Fibroblast of skin of left biceps (primary cell): ENCODE data around the gene RNFT2.

Source experiments
- DNase-seq, 2 experiments: peaks; one replicate each; pipeline ENCODE4 v3.0.0-alpha.2; 2013; ENCODE audit warnings: low read depth in 2 of 2

RNFT2 gene

DNA sequence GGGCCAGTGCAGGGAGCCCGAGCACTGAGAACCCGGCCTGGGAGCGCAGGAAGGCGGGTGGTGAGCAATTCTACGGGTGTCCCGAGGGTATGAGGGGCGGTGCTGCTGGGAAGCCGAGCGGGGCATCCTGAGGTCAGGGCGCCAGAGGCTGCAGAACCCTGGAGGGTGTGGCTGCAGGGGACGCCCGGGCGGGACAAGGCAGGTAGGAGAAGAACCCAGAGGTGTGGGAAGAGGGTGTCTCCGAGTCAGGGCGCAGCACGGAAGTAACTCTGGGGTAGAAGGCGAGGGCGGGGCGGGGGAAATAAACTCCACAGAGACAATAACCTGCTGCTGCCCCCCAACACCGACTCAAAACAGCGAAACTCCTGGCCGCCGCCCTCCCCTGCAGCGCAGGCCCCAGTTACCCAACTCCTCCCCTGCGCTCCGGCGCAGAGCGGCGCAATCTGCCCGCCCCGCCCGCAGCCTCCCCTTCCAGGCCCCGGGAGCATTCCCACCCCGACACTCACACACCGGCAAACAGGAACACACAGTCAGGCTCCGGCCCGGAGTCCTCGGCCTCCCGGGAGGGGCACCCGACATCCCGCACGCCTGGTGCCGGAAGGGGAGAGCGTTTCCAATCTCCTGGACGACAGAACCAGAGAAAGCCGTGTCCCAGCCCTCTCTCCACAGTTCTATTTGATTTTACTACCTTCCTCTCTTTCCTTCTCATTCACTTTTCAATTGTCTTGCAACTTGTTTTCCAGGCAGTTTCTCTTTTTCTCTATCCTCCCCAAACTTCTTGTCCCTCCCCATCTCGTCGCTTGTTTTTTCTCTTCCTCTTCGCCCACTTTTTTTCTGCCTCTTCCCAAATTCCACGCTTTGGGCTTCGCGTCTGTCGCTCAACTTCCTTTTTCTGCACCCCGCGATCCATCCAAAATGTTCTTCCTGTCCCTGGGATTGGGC is 140.7 kb downstream of the RNFT2 start:
- no peak for DNase-seq

DNA sequence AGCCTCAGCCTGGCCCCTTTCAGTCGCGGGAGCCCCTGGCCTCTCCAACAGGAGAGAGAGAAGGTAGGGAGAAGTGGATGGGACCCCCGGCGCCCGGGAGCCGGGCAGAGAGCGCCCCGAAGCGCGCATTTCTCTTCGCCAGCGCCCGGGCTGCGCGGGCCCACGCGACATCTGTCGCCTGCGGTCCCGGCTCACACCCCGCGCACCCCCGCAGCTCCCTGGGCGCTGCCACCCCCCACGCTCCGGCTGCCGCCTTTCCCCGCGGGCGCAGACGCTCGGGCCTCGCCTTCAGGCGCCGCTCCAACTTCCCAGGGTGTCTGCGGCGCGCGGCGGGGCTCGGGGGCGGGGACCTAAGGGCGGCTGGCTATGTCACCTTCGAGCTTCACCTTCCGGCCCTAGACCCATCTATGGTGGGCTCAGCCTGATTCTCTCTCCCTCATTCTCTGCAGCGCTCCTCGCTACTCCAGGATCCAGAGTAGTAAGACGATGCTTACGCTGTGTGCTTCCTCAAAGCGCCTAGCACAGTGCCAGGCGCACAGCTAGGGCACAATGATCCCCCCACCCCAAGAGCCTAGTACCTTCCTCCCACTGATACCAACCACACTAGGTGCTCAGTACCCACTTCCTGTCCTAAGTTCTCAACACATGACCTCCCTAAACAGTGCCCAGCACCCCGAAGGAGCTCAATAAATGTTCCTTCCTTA is 141.5 kb downstream of the RNFT2 start:
- DNase-seq: no peak

DNA sequence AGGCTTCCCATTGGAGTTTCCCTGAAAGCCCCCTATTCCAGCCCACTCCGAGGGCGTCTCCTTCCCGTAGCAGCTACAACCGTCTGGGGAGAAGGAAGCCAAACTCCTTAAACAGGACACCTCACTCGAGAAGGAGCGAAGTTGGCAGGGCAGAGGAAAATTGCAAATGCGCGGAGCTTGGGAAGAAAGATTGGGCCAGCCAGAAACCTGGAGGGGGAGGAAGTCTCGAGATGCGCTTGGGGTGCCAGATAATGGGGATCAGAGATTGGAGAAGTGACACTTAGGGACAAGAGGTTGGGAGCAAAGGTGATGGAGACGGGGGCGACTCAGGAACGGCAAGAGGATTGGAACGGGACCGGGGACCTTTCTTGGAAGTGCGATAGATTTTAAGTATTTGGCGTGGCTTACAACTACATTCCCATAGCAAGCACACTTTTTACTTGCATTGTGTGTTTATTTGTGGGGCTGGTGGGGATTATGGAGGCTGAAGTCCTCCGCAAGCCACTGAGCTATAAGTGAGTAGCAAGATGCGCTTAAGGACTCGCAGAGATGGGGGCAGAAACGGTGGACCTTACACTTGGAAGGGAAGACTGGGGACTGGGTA is 142.2 kb downstream of the RNFT2 start:
- DNase-seq: no peak

GRCh38 chr12:116880817-116881324 is 142.8 kb downstream of the RNFT2 start:
- no peak for DNase-seq

- no peak for DNase-seq
Measured at GRCh38 chr12:116881325-116881876, 143.3 kb downstream of the RNFT2 start, which contains the start of gene HRK. Gene HRK, minus strand, starts transcription at chr12:116881441. Its CDS starts 134 bp downstream, at chr12:116881307.

- no peak for DNase-seq
Measured at GRCh38 chr12:116881877-116882507, 143.9 kb downstream of the RNFT2 start.

DNA sequence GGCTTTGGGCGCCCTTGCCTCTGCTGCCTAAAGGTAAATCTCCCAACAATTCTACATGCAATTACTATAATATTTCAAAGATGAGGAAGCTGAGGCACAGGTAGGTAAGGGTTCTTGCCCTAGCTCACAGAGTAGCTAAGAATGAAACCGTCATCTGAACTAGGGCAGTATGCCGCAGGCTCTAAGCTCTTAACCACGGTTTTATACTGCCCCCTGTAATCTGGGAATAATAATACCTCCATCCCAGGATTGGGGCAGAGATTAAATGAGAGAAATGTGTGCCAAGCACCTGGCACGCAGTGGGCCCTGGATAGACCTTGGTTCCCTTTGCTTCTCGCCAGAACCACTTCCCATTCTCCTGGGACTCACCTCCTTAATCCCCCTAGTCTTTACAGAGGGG is 144.6 kb downstream of the RNFT2 start:
- DNase-seq: no peak

DNA sequence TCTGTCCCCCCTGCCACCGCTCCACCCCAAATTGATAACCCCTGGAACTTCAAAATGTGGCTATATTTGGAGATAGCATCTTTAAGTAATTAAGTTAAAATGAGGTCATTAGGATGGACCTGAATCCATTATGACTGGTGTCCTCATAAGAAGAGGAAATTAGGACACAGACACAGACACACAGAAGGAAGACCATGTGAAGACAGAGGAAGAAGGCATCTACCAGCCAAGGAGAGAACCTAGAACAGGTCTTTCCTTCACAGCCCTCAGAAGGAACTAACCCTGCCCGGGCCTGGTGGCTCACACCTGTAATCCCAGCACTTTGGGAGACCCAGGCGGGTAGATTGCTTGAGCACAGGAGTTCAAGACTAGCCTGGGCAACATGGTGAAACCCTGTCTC is 146.8 kb downstream of the RNFT2 start:
- DNase-seq: no peak

- DNase-seq: no peak
Measured at GRCh38 chr12:116885491-116885890, 147.4 kb downstream of the RNFT2 start.

- DNase-seq: no peak
Measured at GRCh38 chr12:116887244-116887643, 149.1 kb downstream of the RNFT2 start.

DNA sequence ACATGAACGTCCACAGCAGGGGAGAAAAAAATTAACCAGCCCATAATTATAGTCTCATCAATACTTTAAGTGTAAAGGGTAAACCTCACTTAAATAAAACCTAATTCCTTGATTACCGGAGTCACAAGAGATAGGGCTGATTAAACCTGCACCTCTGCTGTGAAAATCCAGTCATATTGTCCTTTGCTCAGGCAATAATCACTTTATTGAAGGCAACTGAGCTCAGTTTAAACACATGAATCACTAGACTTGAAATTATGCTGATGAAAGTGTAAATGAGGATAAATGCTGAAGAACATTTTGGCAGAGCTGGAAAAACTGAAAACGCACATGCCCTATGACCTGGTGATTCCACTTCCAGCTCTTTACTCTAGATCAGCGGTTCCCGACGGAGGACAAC is 149.8 kb downstream of the RNFT2 start:
- DNase-seq: no peak

- no peak for DNase-seq
Measured at GRCh38 chr12:116890330-116890729, 152.2 kb downstream of the RNFT2 start.

DNA sequence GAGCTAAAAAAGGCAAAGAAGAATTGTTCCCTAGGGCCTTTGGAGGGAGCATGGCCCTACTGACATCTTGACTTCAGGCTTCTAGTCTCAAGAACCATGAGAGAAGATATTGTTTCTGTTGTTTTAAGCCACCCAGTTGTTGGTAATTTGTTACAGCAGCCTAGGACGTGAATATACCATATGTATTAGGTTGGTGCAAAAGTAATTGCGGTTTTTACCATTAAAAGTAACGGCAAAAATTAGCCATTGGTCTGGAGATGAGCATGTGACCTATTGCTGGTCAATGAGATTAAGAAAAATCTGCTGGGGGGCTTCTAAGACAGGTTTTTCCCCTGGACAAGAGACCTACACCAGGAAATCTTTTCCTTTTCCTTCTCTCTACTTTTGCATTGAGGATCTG is 152.9 kb downstream of the RNFT2 start:
- DNase-seq: no peak

GRCh38 chr12:116892349-116893140 is 154.4 kb downstream of the RNFT2 start:
- no peak for DNase-seq

DNA sequence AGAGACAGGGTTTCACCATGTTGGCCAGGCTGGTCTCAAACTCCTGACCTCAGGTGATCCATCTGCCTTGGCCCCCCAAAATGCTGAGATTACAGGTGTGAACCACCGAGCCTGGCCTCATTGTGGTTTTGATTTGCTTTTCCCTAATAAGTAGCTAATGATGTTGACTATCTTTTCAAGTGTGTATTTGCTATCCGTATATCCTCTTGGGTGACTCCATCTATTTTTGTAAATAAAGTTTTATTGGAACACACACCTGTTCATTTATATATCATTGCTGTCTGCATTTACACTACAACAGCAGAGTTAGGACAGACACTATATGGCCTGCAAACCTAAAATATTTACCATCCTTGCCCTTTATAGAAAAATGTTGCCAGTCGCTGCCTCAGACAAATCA is 156.8 kb downstream of the RNFT2 start:
- no peak for DNase-seq

DNA sequence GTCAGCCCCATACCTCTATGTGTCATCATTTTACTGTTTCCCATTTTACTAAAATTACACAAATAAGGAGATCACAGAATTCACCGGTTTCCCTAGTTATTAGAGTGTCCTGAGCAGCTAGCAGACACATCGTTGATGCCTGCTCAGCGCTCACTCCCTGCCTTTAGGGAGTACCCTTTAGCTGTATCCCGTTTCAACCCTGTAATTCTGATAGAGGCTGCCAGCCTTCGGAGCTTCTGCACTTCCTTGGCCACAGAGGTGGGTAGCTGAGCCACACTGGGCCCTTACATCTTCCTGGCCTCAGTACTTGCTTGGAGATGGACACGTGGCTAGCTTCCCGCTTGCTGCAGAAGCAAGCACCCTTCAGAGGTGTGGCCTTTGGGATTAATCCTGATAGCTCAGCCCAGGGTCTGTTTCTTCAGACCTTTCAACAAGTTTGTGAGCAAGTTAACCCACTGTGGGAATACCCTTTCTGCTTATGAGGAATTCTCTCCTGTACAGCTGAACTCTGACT is 158.4 kb downstream of the RNFT2 start:
- no peak for DNase-seq

DNA sequence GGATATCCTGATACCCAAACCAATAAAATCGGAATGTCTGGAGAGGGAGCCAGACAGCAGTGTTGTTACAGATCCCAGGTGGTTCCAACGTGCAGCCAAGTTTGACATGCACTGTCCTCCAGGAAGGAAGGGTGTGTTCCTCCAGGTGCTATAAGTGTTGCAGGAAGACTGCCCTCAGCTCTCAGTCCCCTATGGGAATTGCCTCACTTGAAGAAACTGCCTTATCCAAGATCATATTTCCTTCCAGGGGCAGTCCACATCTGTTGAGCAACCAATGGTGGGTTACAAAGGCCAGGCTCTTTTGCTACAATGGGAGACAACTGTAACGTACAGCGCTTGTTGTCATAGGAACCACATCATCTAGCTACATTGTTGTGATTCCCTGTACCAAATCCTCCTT is 159.4 kb downstream of the RNFT2 start:
- DNase-seq: no peak

- no peak for DNase-seq
Measured at GRCh38 chr12:116898669-116899068, 160.6 kb downstream of the RNFT2 start.

DNA sequence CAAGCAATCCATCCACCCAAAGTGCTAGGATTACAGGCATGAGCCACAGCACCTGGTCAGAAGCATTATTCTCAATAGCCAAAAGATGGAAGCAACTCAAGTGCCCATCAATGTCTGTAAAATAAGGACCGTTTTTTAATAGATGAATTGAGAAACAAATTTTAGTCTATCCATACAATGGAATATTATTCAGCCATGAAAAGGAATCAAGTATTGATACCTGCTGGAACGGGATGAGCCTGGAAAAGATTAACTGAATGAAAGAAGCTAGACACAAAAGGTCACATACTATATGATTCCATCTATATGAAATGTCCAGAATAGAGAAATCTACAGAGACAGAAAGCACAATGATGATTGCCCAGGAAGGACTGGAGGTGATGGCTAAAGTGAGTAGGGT is 163.5 kb downstream of the RNFT2 start:
- DNase-seq: no peak
